OCI-LY7 (cell line): ENCODE data around the gene RNF183. TPM values are rescaled to one million over a fixed set of nuclear protein-coding genes. Genes with fewer than 3 reads are reported as not detected.

Experiments used
- BruUV-seq: library from RNA; stranded (reverse); fragments of 400-500 nt; replicated peaks from 2 replicates; lab custom pipeline; 2021; lab: Mats Ljungman, UMichigan
- CTCF ChIA-PET: fragments of 300-600 bp; sonication (Branson Sonifier 250); formaldehyde crosslinking; loops from one replicate; lab custom pipeline; 2022; ENCODE audit warnings: antibody characterized with exemption; ENCODE audit not compliant: unreplicated experiment; lab: Charles Lee
- POLR2A ChIA-PET: fragments of 300-600 bp; sonication (Branson Sonifier 250); formaldehyde crosslinking; loops from one replicate; lab custom pipeline; 2022; ENCODE audit warnings: antibody characterized with exemption; lab: Charles Lee
- DNase-seq: peaks from one replicate; pipeline ENCODE4 v3.0.0-alpha.2; 2015; ENCODE audit warnings: low spot score
- H2AFZ ChIP-seq: fragments of 200-600 bp; sonication (generic), shearing (Covaris generic); 2 replicates; pipeline ENCODE4 v1.6.1; 2014; ENCODE audit warnings: mild to moderate bottlenecking, antibody characterized with exemption, low read length, moderate library complexity
- H3K27ac ChIP-seq: fragments of 200-600 bp; sonication (generic); 2 replicates; pipeline ENCODE4 v1.5.1; 2014; ENCODE audit warnings: mixed run types, low read depth, mild to moderate bottlenecking, moderate library complexity, low read length, inconsistent platforms; ENCODE audit not compliant: poor library complexity, severe bottlenecking
- H3K36me3 ChIP-seq: fragments of 200-600 bp; sonication (generic); 2 replicates; pipeline ENCODE4 v1.6.1; 2014; ENCODE audit warnings: mild to moderate bottlenecking, antibody characterized with exemption, low read length, moderate library complexity, mixed read lengths; ENCODE audit not compliant: insufficient read depth
- H3K4me1 ChIP-seq: fragments of 200-600 bp; sonication (generic); 2 replicates; pipeline ENCODE4 v1.5.1; 2014; ENCODE audit warnings: mild to moderate bottlenecking, low read length; ENCODE audit not compliant: insufficient read depth, poor library complexity, severe bottlenecking
- H3K4me2 ChIP-seq: fragments of 200-600 bp; sonication (generic); 2 replicates; pipeline ENCODE4 v1.6.1; 2014; ENCODE audit warnings: mild to moderate bottlenecking, low read length
- H3K4me3 ChIP-seq: fragments of 200-600 bp; sonication (generic); 2 replicates; pipeline ENCODE4 v1.5.1; 2014; ENCODE audit warnings: mild to moderate bottlenecking, low read depth, low read length; ENCODE audit not compliant: poor library complexity, severe bottlenecking
- H3K79me2 ChIP-seq: fragments of 200-600 bp; sonication (generic); 2 replicates; pipeline ENCODE4 v1.6.1; 2016; ENCODE audit warnings: low read depth, mild to moderate bottlenecking, low read length, moderate library complexity, mixed read lengths; ENCODE audit not compliant: insufficient read depth
- H3K9me2 ChIP-seq: fragments of 200-600 bp; sonication (generic); 2 replicates; pipeline ENCODE4 v1.6.1; 2016; ENCODE audit warnings: mild to moderate bottlenecking, low read length, mixed read lengths; ENCODE audit not compliant: insufficient read depth
- H3K9me3 ChIP-seq: fragments of 200-600 bp; sonication (generic); 2 replicates; pipeline ENCODE4 v1.6.1; 2014; ENCODE audit warnings: mild to moderate bottlenecking, mixed run types, low read length, mixed read lengths
- H4K20me1 ChIP-seq: fragments of 200-600 bp; sonication (generic); 2 replicates; pipeline ENCODE4 v1.6.1; 2014; ENCODE audit warnings: mild to moderate bottlenecking, antibody characterized with exemption, low read length, moderate library complexity, mixed read lengths; ENCODE audit not compliant: insufficient read depth
- EZH2phosphoT487 ChIP-seq: fragments of 200-600 bp; sonication (generic); IDR thresholded peaks from 2 replicates; pipeline ENCODE4 v1.6.1; 2018; ENCODE audit warnings: low read depth, borderline replicate concordance, mild to moderate bottlenecking, mixed run types, antibody characterized with exemption, low read length, moderate library complexity, mixed read lengths
- intact Hi-C: fragments of 100-400 bp; cut with micrococcal nuclease; formaldehyde crosslinking; loops from one replicate; pipeline ENCODE4 v1.10.0; 2022; ENCODE audit not compliant: unreplicated experiment
- total RNA-seq, 2 experiments: library from RNA; depleted of rRNA in 1 of 2; stranded (reverse); fragments of >200 nt in 1 of 2; shearing (Covaris generic) in 1 of 2; gene quantifications; 2 replicates each; pipeline ENCODE4 v1.2.3, GENCODE V29; 2014 to 2022
- TF ChIP-seq, protein P1 (sequence below): fragments of 200-600 bp; sonication (generic); conservative IDR thresholded peaks from 2 replicates; pipeline ENCODE4 v1.5.1; 2014; ENCODE audit warnings: mild to moderate bottlenecking, antibody characterized with exemption, low read length, moderate library complexity, mixed read lengths

RNF183 gene
- total RNA-seq, 2 experiments from 2014 or later = not detected

DNA sequence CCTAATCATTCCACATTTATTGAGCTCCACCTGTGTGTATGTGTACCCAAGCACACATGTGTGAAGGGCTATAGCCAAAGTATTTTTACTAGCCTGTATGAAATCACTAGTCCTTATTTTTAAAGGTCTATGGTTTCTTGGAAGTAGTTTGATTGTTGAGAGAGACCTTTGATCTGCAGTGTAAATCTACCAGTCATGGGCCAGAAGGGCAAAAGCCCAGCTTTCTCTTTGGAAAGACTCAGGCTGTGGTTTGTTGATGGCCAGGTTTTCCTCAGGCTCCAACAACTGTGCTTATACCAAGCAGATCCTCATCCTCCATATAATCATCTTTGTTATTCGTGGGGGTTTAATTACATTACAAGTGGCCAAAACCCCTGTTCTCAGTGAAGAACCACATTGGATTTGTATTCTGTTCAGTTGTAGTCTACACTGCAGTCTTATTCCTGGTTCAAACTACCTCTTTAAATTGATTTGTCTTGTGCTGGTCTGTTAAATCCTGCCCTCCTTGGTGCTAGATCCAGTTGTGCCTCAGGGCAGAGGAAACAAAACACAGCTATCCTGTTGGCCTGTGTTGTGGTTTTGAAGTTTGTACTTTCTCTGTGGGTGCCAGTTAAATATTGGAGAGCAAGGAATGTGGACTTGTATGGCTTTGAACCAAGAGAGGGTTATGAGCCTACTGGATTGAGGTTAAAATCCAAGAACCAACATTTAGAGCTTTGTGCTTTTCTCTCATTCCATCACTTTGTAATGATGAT, 41.1 kb downstream of the RNF183 start:
- no peak overlapping the region for H2AFZ ChIP-seq
- peaks cover 39% of the 10 kb centered on the region for H3K36me3 ChIP-seq
- no peak for DNase-seq
- H3K4me1 ChIP-seq = no peaks in the 10 kb centered on the region
- intact Hi-C loops = no loop called here
- POLR2A ChIA-PET = interaction anchor here (0.6 to 1.4 kb wide), 2 partner anchors 23 to 608 kb away, joined by 3 to 4 read pairs; no protein-coding TSS in a partner anchor
- BruUV-seq = no TSS peak
- H3K79me2 ChIP-seq = no peaks in the 10 kb centered on the region
- no peak overlapping the region for H3K4me2 ChIP-seq
- CTCF ChIA-PET = no interaction called here
- no peaks in the 10 kb centered on the region for H3K9me3 ChIP-seq
- no peak overlapping the region for H3K27ac ChIP-seq
- no peaks in the 10 kb centered on the region for H3K9me2 ChIP-seq
- no peak for TF ChIP-seq EZH2phosphoT487
- TF ChIP-seq, protein P1, sequence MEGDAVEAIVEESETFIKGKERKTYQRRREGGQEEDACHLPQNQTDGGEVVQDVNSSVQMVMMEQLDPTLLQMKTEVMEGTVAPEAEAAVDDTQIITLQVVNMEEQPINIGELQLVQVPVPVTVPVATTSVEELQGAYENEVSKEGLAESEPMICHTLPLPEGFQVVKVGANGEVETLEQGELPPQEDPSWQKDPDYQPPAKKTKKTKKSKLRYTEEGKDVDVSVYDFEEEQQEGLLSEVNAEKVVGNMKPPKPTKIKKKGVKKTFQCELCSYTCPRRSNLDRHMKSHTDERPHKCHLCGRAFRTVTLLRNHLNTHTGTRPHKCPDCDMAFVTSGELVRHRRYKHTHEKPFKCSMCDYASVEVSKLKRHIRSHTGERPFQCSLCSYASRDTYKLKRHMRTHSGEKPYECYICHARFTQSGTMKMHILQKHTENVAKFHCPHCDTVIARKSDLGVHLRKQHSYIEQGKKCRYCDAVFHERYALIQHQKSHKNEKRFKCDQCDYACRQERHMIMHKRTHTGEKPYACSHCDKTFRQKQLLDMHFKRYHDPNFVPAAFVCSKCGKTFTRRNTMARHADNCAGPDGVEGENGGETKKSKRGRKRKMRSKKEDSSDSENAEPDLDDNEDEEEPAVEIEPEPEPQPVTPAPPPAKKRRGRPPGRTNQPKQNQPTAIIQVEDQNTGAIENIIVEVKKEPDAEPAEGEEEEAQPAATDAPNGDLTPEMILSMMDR = no peak
- H4K20me1 ChIP-seq = no peaks in the 10 kb centered on the region
- no peak overlapping the region for H3K4me3 ChIP-seq

DNA sequence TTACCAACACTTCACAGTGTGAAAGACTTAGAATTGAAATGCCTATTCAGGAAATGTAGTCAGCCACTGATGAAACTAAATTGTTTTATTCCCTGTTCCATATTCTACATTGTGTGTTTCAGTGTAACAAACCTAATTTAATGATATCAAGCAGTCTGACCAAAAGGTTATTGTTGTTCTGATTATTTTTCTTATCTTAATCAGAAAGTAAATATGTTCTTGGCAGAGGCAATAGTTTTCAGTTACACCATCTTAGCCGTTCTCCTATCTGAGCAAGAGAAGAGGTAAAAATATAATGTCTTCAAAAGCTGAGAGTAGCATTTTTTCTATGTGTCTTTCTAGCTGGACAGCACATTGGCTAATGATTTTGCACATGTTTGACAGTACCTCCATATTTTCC, 44.9 kb downstream of the RNF183 start:
- H3K9me2 ChIP-seq = no peaks in the 10 kb centered on the region
- H2AFZ ChIP-seq = no peak overlapping the region
- intact Hi-C loops = no loop called here
- ChIA-PET POLR2A (no interaction called here), CTCF (no interaction called here)
- no peaks in the 10 kb centered on the region for H4K20me1 ChIP-seq
- DNase-seq = no peak
- no peaks in the 10 kb centered on the region for H3K79me2 ChIP-seq
- H3K4me1 ChIP-seq = no peaks in the 10 kb centered on the region
- H3K4me3 ChIP-seq = no peak overlapping the region
- no TSS peak for BruUV-seq
- H3K9me3 ChIP-seq = no peaks in the 10 kb centered on the region
- peaks cover 31% of the 10 kb centered on the region for H3K36me3 ChIP-seq
- TF ChIP-seq, protein P1 = no peak
- TF ChIP-seq EZH2phosphoT487 = no peak
- no peak overlapping the region for H3K4me2 ChIP-seq
- no peak overlapping the region for H3K27ac ChIP-seq

DNA sequence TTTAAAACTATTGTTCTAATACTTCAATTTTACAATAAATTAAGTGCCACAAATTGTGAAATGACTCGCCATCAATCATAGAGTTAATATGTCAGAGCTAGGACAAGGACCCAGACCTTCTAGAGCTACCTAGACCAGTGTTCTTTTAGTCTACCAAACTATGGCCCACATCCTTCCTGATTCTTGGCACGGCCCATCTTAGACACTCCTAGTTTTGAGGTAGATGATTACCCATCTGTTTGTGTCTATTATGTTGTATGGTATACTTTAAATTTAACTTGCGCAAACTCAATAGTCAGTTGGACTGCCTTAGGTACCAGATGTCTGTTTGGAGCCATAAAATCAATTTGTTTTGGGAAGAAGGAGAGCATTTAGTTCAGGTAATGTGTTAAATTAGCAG, 45.3 kb downstream of the RNF183 start:
- TF ChIP-seq, protein P1 = no peak
- TF ChIP-seq EZH2phosphoT487 = no peak
- DNase-seq = no peak
- intact Hi-C loops = no loop called here
- Histone ChIP-seq H3K4me2 (no peak overlapping the region), H3K9me3 (no peaks in the 10 kb centered on the region), H3K9me2 (no peaks in the 10 kb centered on the region), H3K4me1 (no peaks in the 10 kb centered on the region), H3K36me3 (peaks cover 31% of the 10 kb centered on the region), H3K79me2 (no peaks in the 10 kb centered on the region), H4K20me1 (no peaks in the 10 kb centered on the region), H3K27ac (no peak overlapping the region), H2AFZ (no peak overlapping the region), H3K4me3 (no peak overlapping the region)
- POLR2A ChIA-PET = no interaction called here
- no TSS peak for BruUV-seq
- CTCF ChIA-PET = no interaction called here
